ENCODE results near the gene TSEN54.

Gene TSEN54

DNA sequence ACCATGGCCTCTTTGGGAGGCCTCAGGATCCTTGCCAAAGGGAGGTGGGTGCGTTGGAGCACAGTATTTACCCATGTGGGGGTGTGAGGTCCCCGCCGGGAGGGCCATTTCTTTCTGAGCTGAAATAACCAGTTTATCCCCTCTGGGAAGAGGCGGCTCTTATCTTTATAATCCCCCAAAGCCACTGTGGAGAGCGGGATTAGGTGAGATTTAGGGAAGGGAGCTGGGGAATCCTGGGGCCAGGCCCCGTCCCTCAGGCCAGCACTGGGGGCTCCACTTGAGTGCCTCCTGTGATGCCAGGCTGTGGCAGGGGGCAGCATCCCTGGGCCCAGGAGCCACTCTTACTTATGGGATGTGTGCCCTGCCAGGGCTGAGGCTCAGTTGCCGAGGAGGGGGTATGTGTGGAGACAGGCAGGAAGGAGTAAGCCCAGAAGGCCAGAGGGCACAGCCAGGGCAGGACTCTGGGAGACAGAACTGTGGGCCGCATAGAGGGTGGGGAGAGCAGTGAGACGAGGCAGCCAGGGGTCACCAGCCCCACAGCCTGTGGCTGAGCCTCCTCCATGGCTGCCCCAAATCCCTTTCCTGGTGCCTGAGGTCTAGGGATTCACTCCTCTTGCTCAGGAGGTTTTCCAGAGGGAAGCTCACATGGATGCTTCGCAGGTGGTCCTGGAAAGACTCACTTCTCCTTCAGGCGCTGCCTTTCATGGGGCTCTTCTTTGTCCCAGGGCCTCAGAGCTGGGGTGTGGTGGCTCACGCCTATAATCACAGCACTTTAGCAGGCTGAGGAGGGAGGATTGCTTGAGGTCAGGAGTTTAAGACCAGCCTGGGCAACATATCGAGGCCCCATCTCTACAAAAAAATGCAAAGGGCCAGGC is 34.9 kb upstream of the TSEN54 start:
- no peak for DNase-seq (ENCODE audit: low read depth)
- no peak overlapping the region for H3K4me3 ChIP-seq (ENCODE audit: low read depth, low read length)
- TF ChIP-seq, protein P1, sequence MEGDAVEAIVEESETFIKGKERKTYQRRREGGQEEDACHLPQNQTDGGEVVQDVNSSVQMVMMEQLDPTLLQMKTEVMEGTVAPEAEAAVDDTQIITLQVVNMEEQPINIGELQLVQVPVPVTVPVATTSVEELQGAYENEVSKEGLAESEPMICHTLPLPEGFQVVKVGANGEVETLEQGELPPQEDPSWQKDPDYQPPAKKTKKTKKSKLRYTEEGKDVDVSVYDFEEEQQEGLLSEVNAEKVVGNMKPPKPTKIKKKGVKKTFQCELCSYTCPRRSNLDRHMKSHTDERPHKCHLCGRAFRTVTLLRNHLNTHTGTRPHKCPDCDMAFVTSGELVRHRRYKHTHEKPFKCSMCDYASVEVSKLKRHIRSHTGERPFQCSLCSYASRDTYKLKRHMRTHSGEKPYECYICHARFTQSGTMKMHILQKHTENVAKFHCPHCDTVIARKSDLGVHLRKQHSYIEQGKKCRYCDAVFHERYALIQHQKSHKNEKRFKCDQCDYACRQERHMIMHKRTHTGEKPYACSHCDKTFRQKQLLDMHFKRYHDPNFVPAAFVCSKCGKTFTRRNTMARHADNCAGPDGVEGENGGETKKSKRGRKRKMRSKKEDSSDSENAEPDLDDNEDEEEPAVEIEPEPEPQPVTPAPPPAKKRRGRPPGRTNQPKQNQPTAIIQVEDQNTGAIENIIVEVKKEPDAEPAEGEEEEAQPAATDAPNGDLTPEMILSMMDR (IDR thresholded peaks at IDR 0.05; ENCODE audit: control insufficient read depth, extremely low read depth, insufficient read depth), result no peak

DNA sequence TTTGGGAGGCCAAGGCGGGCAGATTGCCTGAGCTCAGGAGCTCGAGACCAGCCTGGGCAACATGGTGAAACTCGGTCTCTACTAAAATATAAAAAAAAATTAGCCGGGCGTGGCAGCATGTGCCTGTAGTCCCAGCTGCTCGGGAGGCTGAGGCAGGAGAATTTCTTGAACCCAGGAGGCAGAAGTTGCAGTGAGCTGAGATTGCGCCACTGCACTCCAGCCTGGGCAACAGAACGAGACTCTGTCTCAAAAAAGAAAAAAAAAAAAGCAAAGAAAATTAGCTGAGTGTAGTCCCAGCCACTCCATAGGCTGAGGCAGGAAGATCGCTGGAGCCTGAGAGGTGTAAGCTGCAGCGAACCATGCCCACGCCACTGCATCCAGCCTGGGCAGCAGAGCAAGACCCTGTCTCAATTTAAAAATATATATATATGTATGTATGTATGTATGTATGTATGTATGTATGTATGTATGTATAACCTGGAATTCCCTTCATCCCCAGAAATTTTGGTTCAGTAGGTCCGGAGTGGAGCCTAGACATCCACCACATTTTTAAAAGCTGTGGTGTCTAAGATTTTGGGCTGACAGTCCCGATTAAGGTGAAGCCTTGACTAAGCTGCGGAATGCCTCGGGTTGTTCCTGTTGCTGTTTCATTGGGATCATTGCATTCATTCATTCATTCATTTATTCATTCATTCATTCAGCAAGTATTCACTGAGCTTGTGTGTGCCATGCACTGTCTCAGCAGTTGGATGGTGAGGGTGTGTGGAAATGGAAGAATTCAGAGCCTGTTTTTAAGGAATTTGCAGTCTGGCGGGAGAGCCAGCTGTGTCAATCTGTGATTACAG is 34.0 kb upstream of the TSEN54 start:
- no peak overlapping the region for H3K4me3 ChIP-seq (ENCODE audit: low read depth, low read length)
- DNase-seq (ENCODE audit: low read depth), result no peak
- TF ChIP-seq, protein P1 (IDR thresholded peaks at IDR 0.05; ENCODE audit: control insufficient read depth, extremely low read depth, insufficient read depth), result no peak

DNA sequence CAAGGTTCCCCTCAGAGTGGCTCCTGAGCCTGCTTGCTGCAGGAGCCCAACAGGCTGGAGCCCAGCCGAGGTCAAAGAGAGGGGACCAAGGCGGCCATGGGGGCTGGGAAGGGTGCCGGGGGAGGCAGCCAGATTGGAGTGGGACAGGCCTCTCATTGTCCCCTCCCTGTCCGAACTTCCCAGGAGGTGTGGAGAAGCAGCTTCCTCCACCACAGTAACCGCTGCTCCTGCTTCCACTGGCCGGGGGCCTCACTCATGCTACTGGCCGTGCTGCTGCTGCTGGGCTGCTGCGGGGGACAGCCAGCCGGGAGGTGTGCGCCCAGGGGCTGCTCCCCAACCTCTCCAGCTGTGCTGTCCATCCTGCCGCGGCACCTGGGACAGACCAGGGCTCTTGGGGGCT is 30.6 kb upstream of the TSEN54 start:
- TF ChIP-seq, protein P1 (IDR thresholded peaks at IDR 0.05; ENCODE audit: control insufficient read depth, extremely low read depth, insufficient read depth), result no peak
- no peak for DNase-seq (ENCODE audit: low read depth)
- no peak overlapping the region for H3K4me3 ChIP-seq (ENCODE audit: low read depth, low read length)

DNA sequence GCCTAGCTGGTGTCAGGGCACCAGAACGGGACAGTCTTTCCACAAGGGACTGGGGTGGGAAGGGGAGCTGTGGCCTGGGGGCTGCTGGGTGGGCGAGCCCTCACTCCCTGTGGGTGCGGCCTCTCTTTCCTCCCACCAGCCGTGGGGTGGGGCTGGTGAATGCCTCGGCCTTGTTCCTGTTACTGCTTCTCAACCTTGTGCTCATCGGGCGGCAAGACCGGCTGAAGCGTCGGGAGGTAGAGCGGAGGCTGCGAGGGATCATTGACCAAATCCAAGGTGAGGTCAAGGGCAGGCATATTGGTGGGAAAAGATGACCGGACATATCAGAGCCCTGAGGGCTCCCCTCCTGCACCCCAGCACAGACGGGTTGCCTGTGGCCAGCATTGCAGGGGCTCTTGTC is 30.2 kb upstream of the TSEN54 start:
- H3K4me3 ChIP-seq (ENCODE audit: low read depth, low read length), result no peak overlapping the region
- TF ChIP-seq, protein P1 (IDR thresholded peaks at IDR 0.05; ENCODE audit: control insufficient read depth, extremely low read depth, insufficient read depth), result no peak

DNA sequence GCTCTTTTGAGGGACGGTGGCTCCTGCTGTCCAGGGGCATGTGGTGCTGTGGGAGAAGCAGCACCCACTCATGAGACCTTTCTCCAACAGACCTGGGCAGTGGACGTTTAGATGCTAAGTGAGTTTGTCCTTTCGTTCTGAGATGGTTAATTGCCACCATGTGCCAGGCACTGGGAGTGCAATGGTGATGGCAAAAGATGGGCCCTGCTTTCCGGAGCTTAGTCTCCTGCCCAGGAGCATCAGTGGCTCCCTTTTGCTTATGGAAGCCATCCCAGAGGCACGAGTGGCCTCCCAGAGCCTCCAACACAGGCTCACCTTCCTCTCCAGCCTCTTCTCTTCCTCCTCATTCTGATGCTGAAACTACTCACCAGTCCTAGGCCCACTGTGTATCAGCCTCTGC is 29.4 kb upstream of the TSEN54 start:
- DNase-seq (ENCODE audit: low read depth), result no peak
- TF ChIP-seq, protein P1 (IDR thresholded peaks at IDR 0.05; ENCODE audit: control insufficient read depth, extremely low read depth, insufficient read depth), result no peak
- no peak overlapping the region for H3K4me3 ChIP-seq (ENCODE audit: low read depth, low read length)

More for the DNA sequence above, 30.2 kb upstream of the TSEN54 start:
- no peak for DNase-seq (ENCODE audit: low read depth)

DNA sequence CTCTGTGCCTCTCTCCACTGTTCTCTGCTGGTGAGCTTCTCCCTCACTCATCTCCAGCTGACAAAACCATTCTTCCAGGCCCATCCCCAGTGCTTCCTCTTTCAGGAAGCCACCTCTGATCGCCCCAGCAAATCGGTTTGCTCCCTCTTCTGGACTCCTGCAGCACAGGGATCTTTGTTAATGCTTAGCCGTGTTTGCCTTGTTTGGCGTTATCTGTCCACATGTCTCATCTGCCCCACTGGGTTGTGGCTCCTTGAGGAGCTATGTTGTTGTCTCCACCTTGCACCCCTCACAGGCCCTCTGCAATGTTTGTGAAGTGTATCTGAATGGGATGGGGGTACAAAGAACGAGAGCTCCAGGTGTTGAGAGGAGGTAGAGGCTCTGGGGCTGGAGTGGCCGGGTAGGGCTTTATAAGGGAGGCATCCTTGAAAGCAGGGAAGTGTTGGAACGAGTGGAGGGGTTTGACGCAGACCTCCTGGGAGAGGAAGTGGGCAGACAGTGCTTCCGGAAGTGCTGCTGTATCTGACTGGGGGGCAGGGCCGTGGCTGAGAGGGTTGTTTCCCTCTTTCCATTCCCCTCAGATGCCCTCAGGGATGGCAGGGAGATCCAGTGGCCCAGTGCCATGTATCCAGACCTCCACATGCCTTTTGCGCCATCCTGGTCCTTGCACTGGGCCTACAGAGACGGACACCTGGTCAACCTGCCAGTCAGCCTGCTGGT is 28.8 kb upstream of the TSEN54 start:
- DNase-seq (ENCODE audit: low read depth), result no peak
- TF ChIP-seq, protein P1 (IDR thresholded peaks at IDR 0.05; ENCODE audit: control insufficient read depth, extremely low read depth, insufficient read depth), result no peak
- H3K4me3 ChIP-seq (ENCODE audit: low read depth, low read length), result no peak overlapping the region

All from LNCaP clone FGC (cell line).